Measurements from ENCODE around the gene SFT2D1. TPM values are rescaled to one million over a fixed set of nuclear protein-coding genes. Genes with fewer than 3 reads are reported as not detected.
A peak's percentile ranks its signal among the peaks of the same experiment; 100 is the strongest.

The SFT2D1 gene
- total RNA-seq, 3 donors from 2014 or later (not counting 1 experiment from before 2014, with no cell fraction given) = 32.8 to 44.7 (median 33.5) TPM

GRCh38 chr6:166381381-166381732 is 39.0 kb upstream of the SFT2D1 start:
- intact Hi-C loops (cut with micrococcal nuclease) = loop anchor here (5.0 kb wide), 2 partner anchors 54 to 246 kb away; partner anchors contain the start of gene RPS6KA2
- DNase-seq = no peak
- Histone ChIP-seq H3K4me1 (ENCODE audit: control insufficient read depth, insufficient read depth, low read length) (peaks cover 15% of the 10 kb centered on the region), H3K36me3 (ENCODE audit: control insufficient read depth, insufficient read depth, low read length) (no peaks in the 10 kb centered on the region), H3K27ac (ENCODE audit: low read length) (peak overlapping the region; percentile 27), H3K9me3 (ENCODE audit: control insufficient read depth, insufficient read depth, low read length) (no peaks in the 10 kb centered on the region), H3K27me3 (ENCODE audit: control insufficient read depth, insufficient read depth, low read length) (no peaks in the 10 kb centered on the region), H3K4me3 (ENCODE audit: low read length) (peak overlapping the region; percentile 64)
- TF ChIP-seq, protein P1, sequence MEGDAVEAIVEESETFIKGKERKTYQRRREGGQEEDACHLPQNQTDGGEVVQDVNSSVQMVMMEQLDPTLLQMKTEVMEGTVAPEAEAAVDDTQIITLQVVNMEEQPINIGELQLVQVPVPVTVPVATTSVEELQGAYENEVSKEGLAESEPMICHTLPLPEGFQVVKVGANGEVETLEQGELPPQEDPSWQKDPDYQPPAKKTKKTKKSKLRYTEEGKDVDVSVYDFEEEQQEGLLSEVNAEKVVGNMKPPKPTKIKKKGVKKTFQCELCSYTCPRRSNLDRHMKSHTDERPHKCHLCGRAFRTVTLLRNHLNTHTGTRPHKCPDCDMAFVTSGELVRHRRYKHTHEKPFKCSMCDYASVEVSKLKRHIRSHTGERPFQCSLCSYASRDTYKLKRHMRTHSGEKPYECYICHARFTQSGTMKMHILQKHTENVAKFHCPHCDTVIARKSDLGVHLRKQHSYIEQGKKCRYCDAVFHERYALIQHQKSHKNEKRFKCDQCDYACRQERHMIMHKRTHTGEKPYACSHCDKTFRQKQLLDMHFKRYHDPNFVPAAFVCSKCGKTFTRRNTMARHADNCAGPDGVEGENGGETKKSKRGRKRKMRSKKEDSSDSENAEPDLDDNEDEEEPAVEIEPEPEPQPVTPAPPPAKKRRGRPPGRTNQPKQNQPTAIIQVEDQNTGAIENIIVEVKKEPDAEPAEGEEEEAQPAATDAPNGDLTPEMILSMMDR (IDR thresholded peaks at IDR 0.05) = no peak
- H3K4me1 Mint-ChIP-seq = peaks cover 9 to 15% of the 10 kb centered on the region in 2 donors
- no peaks in the 10 kb centered on the region for H3K36me3 Mint-ChIP-seq
- peak overlapping the region; percentile 88 to 92 for H3K27ac Mint-ChIP-seq
- H3K9me3 Mint-ChIP-seq = no peaks in the 10 kb centered on the region
- H3K27me3 Mint-ChIP-seq (ENCODE audit: low read depth in 2 of 2) = no peaks in the 10 kb centered on the region
- 22% methylated on average over 6 of the region's 6 CpGs for whole genome bisulfite sequencing (ENCODE audit: insufficient coverage)
- ATAC-seq = no peak
- H3K4me3 Mint-ChIP-seq = peak overlapping the region; percentile 94

DNA sequence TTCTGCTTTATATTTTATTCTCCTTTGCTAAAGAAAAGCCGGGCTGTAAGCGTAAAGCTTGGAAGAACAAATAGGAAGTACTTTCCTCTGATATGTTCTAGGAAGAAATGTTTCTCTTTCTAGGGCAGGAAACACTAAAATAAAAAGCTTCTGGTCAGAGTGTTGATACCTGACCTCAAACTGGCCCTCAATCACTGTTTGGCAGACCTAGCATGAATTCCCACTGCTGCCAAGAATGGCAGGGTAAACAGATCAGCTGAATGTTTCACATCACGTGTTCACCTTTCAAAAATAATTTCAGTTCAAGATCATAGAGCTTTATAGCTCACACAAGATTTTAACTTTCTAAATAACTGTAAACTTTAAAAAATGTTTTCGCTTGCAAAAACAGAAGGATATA is 37.5 kb upstream of the SFT2D1 start:
- TF ChIP-seq, protein P1 (IDR thresholded peaks at IDR 0.05) = no peak
- no peaks in the 10 kb centered on the region for H3K36me3 ChIP-seq (ENCODE audit: control insufficient read depth, insufficient read depth, low read length)
- Mint-ChIP-seq H3K27ac (no peak overlapping the region), H3K9me3 (no peaks in the 10 kb centered on the region), H3K4me1 (peaks cover 9 to 15% of the 10 kb centered on the region in 2 donors), H3K36me3 (no peaks in the 10 kb centered on the region), H3K4me3 (peak overlapping the region; percentile 21), H3K27me3 (ENCODE audit: low read depth in 2 of 2) (no peaks in the 10 kb centered on the region)
- intact Hi-C loops (cut with micrococcal nuclease) = loop anchor here (5.0 kb wide), 2 partner anchors 52 to 248 kb away; partner anchors contain the start of gene RPS6KA2
- H3K27ac ChIP-seq (ENCODE audit: low read length) = no peak overlapping the region
- DNase-seq = no peak
- no peak overlapping the region for H3K4me3 ChIP-seq (ENCODE audit: low read length)
- peaks cover 15% of the 10 kb centered on the region for H3K4me1 ChIP-seq (ENCODE audit: control insufficient read depth, insufficient read depth, low read length)
- no peak for ATAC-seq
- H3K27me3 ChIP-seq (ENCODE audit: control insufficient read depth, insufficient read depth, low read length) = no peaks in the 10 kb centered on the region
- 93% methylated on average over 3 of the region's 4 CpGs for WGBS (ENCODE audit: insufficient coverage)
- no peaks in the 10 kb centered on the region for H3K9me3 ChIP-seq (ENCODE audit: control insufficient read depth, insufficient read depth, low read length)

GRCh38 chr6:166379103-166379586 is 36.8 kb upstream of the SFT2D1 start:
- peaks cover 9 to 15% of the 10 kb centered on the region in 2 donors for H3K4me1 Mint-ChIP-seq
- no peaks in the 10 kb centered on the region for H3K36me3 Mint-ChIP-seq
- no peaks in the 10 kb centered on the region for H3K9me3 ChIP-seq (ENCODE audit: control insufficient read depth, insufficient read depth, low read length)
- intact Hi-C loops (cut with micrococcal nuclease) = no loop called here
- H3K27me3 Mint-ChIP-seq (ENCODE audit: low read depth in 2 of 2) = no peaks in the 10 kb centered on the region
- no peak overlapping the region for H3K27ac ChIP-seq (ENCODE audit: low read length)
- H3K4me3 Mint-ChIP-seq = no peak overlapping the region
- H3K27me3 ChIP-seq (ENCODE audit: control insufficient read depth, insufficient read depth, low read length) = no peaks in the 10 kb centered on the region
- no peaks in the 10 kb centered on the region for H3K36me3 ChIP-seq (ENCODE audit: control insufficient read depth, insufficient read depth, low read length)
- DNase-seq = no peak
- no peak for ATAC-seq
- H3K4me3 ChIP-seq (ENCODE audit: low read length) = no peak overlapping the region
- no peaks in the 10 kb centered on the region for H3K9me3 Mint-ChIP-seq
- TF ChIP-seq, protein P1 (IDR thresholded peaks at IDR 0.05) = no peak
- 100% methylated on average over 1 of the region's 1 CpG for WGBS (ENCODE audit: insufficient coverage)
- H3K27ac Mint-ChIP-seq = no peak overlapping the region
- H3K4me1 ChIP-seq (ENCODE audit: control insufficient read depth, insufficient read depth, low read length) = peaks cover 13% of the 10 kb centered on the region

DNA sequence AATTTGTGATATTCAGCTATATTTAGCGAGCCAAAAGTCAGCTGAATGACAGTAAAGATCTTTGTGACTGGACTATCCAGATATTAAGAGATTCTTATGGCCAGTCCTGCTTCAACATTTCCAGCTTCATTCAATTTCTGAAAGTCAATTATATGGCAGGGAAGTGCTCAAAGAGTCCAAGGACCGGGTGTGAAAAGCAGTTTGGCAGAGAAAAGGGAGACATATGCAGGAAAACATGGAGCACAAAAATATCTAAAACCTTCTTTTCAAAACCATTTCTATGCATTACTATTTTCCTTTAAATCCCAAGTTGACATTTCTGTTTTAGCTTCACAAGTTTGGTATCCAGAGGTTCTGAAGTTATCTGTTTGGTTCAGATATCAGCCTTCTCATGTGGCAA is 35.4 kb upstream of the SFT2D1 start:
- TF ChIP-seq, protein P1 (IDR thresholded peaks at IDR 0.05) = no peak
- intact Hi-C loops (cut with micrococcal nuclease) = no loop called here
- H3K27me3 ChIP-seq (ENCODE audit: control insufficient read depth, insufficient read depth, low read length) = no peaks in the 10 kb centered on the region
- DNase-seq (no peak), ATAC-seq (no peak)
- H3K4me3 Mint-ChIP-seq = no peak overlapping the region
- 77% methylated on average over 2 of the region's 2 CpGs for WGBS (ENCODE audit: insufficient coverage)
- H3K4me1 ChIP-seq (ENCODE audit: control insufficient read depth, insufficient read depth, low read length) = peaks cover 5% of the 10 kb centered on the region
- no peaks in the 10 kb centered on the region for H3K27me3 Mint-ChIP-seq (ENCODE audit: low read depth in 2 of 2)
- H3K36me3 ChIP-seq (ENCODE audit: control insufficient read depth, insufficient read depth, low read length) = no peaks in the 10 kb centered on the region
- no peak overlapping the region for H3K27ac ChIP-seq (ENCODE audit: low read length)
- no peak overlapping the region for H3K4me3 ChIP-seq (ENCODE audit: low read length)
- H3K4me1 Mint-ChIP-seq = peaks cover 9 to 15% of the 10 kb centered on the region in 2 donors
- H3K36me3 Mint-ChIP-seq = no peaks in the 10 kb centered on the region
- H3K9me3 Mint-ChIP-seq = no peaks in the 10 kb centered on the region
- no peaks in the 10 kb centered on the region for H3K9me3 ChIP-seq (ENCODE audit: control insufficient read depth, insufficient read depth, low read length)
- no peak overlapping the region for H3K27ac Mint-ChIP-seq
